Activated T-cell treated with anti-CD3 and anti-CD28 coated beads, Interleukin-2, amount 50 U/mL, for 72 hours (primary cell): Measurements from ENCODE around the gene GNPTG. TPM values are rescaled to one million over a fixed set of nuclear protein-coding genes. Genes with fewer than 3 reads are reported as not detected.

Experiments
- ATAC-seq, 2 donors: fragments of 150-1000 bp; cut with Tn5 transposase; replicated peaks in 1 of 2; 2 replicates each; pipeline ENCODE4 v1.10.0; 2021; ENCODE audit warnings: moderate library complexity in 2 of 2, mild to moderate bottlenecking in 1 of 2
- DNase-seq, 2 donors: peaks; one replicate each; pipeline ENCODE4 v3.0.0; 2021 to 2022; ENCODE audit warnings: mixed read lengths in 1 of 2
- H3K27ac Mint-ChIP-seq: one replicate; pipeline ENCODE4 v1.8.0; 2022; ENCODE audit warnings: mild to moderate bottlenecking, moderate library complexity, mixed read lengths
- H3K27me3 Mint-ChIP-seq: one replicate; pipeline ENCODE4 v1.8.0; 2022; ENCODE audit warnings: low read depth, mixed read lengths
- H3K36me3 Mint-ChIP-seq, 2 donors: one replicate each; pipeline ENCODE4 v1.8.0; 2022; ENCODE audit warnings: mixed read lengths in 2 of 2, mild to moderate bottlenecking in 1 of 2; ENCODE audit not compliant: insufficient read depth in 2 of 2
- H3K4me1 Mint-ChIP-seq: one replicate; pipeline ENCODE4 v1.8.0; 2022; ENCODE audit warnings: low read depth, mixed read lengths
- H3K4me3 Mint-ChIP-seq, 2 donors: one replicate each; pipeline ENCODE4 v1.8.0; 2022; ENCODE audit warnings: mild to moderate bottlenecking in 2 of 2, mixed read lengths in 2 of 2, moderate library complexity in 2 of 2
- H3K9me3 Mint-ChIP-seq, 2 donors: one replicate each; pipeline ENCODE4 v1.8.0; 2022; ENCODE audit warnings: mixed read lengths in 2 of 2
- total RNA-seq, 2 donors: library from RNA; stranded (reverse); gene quantifications; one replicate each; pipeline ENCODE4 v1.2.3, GENCODE V29; 2022

GNPTG gene
- total RNA-seq, 2 donors from 2014 or later: 22.1 to 23.8 TPM

DNA sequence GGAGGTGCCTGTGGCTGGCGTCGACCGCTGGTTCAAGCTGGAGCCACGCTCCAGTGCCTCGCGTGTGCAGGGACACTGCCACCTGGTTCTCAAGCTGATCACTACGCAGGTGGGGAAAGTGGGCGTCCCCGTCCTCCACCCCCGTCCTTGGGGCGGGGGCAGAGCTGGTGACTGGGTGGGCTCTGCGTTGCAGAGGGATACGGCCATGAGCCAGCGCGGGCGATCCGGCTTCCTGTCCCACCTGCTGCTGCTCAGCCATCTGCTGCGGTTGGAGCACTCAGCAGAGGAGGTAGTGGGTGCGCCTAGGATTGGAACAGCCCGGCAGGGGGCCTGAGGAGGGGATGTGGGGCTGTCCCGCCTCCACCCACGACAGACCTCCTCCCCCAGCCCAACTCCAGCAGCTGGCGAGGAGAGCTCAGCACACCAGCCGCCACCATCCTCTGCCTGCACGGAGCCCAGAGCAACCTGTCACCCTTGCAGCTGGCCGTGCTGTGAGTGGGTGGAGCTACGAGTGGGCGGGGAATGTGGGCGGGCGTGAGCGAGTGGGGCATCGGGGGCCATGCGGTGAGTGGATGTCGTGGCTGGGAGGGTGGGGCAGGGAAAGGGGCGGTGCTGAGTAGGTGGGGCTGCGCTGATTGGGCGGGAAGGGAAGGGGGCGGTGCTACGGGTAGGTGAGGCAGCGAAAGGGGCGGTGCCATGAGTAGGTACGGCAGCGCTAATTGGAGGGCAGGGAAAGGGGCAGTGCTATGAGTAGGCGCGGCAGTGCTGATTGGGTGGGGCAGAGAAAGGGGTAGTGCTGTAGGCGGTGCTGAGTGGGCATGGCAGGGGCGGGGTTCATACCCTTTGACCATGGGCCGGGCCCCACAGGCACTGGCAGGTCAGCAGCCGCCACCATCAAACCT is 9.0 kb upstream of the GNPTG start:
- Mint-ChIP-seq H3K4me1 (peaks cover 17% of the 10 kb centered on the region), H3K9me3 (no peaks in the 10 kb centered on the region), H3K36me3 (no peaks in the 10 kb centered on the region), H3K27ac (peak overlapping the region; percentile 3), H3K27me3 (no peaks in the 10 kb centered on the region), H3K4me3 (peak overlapping the region; percentile 65 to 79)
- ATAC-seq (peak; percentile 93 to 95), DNase-seq (peak; percentile 93 to 94)

- Mint-ChIP-seq H3K4me3 (peak overlapping the region; percentile 65 to 79), H3K27me3 (no peaks in the 10 kb centered on the region), H3K27ac (peak overlapping the region; percentile 3), H3K36me3 (no peaks in the 10 kb centered on the region), H3K9me3 (no peaks in the 10 kb centered on the region), H3K4me1 (peaks cover 17% of the 10 kb centered on the region)
- DNase-seq (no peak), ATAC-seq (no peak)
Observed at GRCh38 chr16:1343428-1344242, 8.1 kb upstream of the GNPTG start.

- no peak for ATAC-seq
Observed at GRCh38 chr16:1344499-1344898, 7.2 kb upstream of the GNPTG start.

GRCh38 chr16:1345087-1345486 is 6.6 kb upstream of the GNPTG start:
- peaks cover 20% of the 10 kb centered on the region for H3K4me1 Mint-ChIP-seq
- H3K27ac Mint-ChIP-seq: no peak overlapping the region
- no peak for ATAC-seq
- no peaks in the 10 kb centered on the region for H3K27me3 Mint-ChIP-seq
- H3K36me3 Mint-ChIP-seq: no peaks in the 10 kb centered on the region
- no peak for DNase-seq
- no peak overlapping the region for H3K4me3 Mint-ChIP-seq
- no peaks in the 10 kb centered on the region for H3K9me3 Mint-ChIP-seq

More at GRCh38 chr16:1344499-1344898, 7.2 kb upstream of the GNPTG start:
- DNase-seq: peak in 1 of 2 donors; percentile 0
- Mint-ChIP-seq H3K4me3 (no peak overlapping the region), H3K27ac (no peak overlapping the region), H3K9me3 (no peaks in the 10 kb centered on the region), H3K36me3 (no peaks in the 10 kb centered on the region), H3K4me1 (peaks cover 17% of the 10 kb centered on the region), H3K27me3 (no peaks in the 10 kb centered on the region)

DNA sequence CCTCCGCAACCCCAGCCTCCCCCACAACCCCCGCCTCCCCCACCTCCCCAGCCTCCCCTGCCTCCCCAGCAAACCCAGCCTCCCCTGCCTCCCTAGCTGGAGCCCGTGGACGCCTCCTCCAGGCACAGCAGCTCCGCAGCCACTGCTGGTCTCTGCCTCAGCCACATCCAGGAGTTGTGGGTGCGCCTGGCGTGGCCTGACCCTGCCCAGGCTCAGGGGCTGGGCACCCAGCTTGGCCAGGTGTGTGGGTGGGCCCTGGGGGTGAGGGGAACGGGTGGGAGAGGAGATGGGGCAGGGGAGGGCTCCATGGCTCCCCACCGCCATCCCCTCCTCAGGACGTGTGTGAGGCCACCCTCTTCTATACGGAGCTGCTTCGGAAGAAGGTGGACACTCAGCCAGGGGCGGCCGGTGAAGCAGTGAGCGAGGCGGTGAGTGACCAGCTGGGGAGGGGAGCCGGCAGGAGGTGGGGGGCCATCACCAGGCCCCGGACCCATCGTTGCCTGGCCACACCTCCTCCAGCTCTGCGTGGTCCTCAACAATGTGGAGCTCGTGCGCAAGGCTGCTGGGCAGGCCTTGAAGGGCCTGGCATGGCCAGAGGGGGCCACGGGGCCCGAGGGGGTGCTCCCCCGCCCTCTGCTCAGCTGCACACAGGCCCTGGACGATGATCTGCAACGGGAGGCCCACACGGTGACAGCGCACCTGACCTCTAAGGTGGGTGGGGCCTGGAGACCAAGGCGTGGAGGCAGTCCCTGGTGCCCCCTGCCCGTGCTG is 5.9 kb upstream of the GNPTG start:
- H3K27ac Mint-ChIP-seq: no peak overlapping the region
- H3K4me1 Mint-ChIP-seq: peaks cover 27% of the 10 kb centered on the region
- no peaks in the 10 kb centered on the region for H3K9me3 Mint-ChIP-seq
- no peak overlapping the region for H3K4me3 Mint-ChIP-seq
- no peaks in the 10 kb centered on the region for H3K27me3 Mint-ChIP-seq
- DNase-seq: peak in 1 of 2 donors; percentile 0
- H3K36me3 Mint-ChIP-seq: no peaks in the 10 kb centered on the region
- no peak for ATAC-seq

- no peak overlapping the region for H3K27ac Mint-ChIP-seq
- ATAC-seq: no peak
- no peak overlapping the region for H3K4me3 Mint-ChIP-seq
- no peaks in the 10 kb centered on the region for H3K9me3 Mint-ChIP-seq
- no peaks in the 10 kb centered on the region for H3K36me3 Mint-ChIP-seq
- peaks cover 28% of the 10 kb centered on the region for H3K4me1 Mint-ChIP-seq
- no peaks in the 10 kb centered on the region for H3K27me3 Mint-ChIP-seq
- peak in 1 of 2 donors; percentile 1 for DNase-seq
Observed at GRCh38 chr16:1346422-1347285, 5.1 kb upstream of the GNPTG start.

DNA sequence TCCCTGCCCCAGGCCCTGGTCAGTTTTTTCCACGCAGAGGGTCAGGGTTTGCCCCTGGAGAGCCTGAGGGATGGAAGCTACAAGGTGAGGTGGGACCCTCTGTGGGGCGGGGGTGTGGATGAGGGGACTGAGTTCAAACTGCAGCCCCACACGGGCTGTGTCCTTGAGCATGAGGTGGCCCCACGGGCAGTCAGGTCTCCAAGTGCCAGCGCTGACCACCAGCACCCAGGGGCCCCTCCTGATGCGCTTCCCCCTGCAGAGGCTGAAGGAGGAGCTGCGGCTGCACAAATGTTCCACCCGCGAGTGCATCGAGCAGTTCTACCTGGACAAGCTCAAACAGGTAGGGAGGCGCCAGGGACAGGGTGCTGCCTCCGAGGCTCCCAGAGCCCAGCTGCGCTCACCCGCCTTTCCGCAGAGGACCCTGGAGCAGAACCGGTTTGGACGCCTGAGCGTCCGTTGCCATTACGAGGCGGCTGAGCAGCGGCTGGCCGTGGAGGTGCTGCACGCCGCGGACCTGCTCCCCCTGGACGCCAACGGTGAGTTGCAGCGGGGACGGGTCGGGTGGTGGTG is 4.4 kb upstream of the GNPTG start:
- no peak overlapping the region for H3K27ac Mint-ChIP-seq
- no peak for ATAC-seq
- no peak overlapping the region for H3K4me3 Mint-ChIP-seq
- H3K27me3 Mint-ChIP-seq: no peaks in the 10 kb centered on the region
- peak in 1 of 2 donors; percentile 0 for DNase-seq
- no peaks in the 10 kb centered on the region for H3K36me3 Mint-ChIP-seq
- H3K4me1 Mint-ChIP-seq: peaks cover 25% of the 10 kb centered on the region
- H3K9me3 Mint-ChIP-seq: no peaks in the 10 kb centered on the region

DNA sequence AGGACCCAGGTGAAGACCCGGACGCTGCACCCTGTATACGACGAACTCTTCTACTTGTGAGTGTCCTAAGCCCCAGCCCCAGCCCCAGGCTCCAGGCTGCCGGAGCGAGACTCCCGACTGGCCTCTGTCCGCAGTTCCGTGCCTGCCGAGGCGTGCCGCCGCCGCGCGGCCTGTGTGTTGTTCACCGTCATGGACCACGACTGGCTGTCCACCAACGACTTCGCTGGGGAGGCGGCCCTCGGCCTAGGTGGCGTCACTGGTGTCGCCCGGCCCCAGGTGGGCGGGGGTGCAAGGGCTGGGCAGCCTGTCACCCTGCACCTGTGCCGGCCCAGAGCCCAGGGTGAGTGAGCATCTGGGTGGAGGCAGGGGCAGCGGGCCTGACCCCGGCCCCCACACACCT is 3.8 kb upstream of the GNPTG start:
- no peak overlapping the region for H3K4me3 Mint-ChIP-seq
- H3K4me1 Mint-ChIP-seq: peaks cover 25% of the 10 kb centered on the region
- H3K36me3 Mint-ChIP-seq: no peaks in the 10 kb centered on the region
- H3K27me3 Mint-ChIP-seq: no peaks in the 10 kb centered on the region
- H3K9me3 Mint-ChIP-seq: no peaks in the 10 kb centered on the region
- peak in 1 of 2 donors; percentile 0 for DNase-seq
- ATAC-seq: no peak
- H3K27ac Mint-ChIP-seq: no peak overlapping the region

GRCh38 chr16:1348441-1348840 is 3.3 kb upstream of the GNPTG start:
- ATAC-seq: no peak
- no peaks in the 10 kb centered on the region for H3K27me3 Mint-ChIP-seq
- peaks cover 25% of the 10 kb centered on the region for H3K4me1 Mint-ChIP-seq
- DNase-seq: no peak
- H3K36me3 Mint-ChIP-seq: no peaks in the 10 kb centered on the region
- H3K4me3 Mint-ChIP-seq: no peak overlapping the region
- H3K9me3 Mint-ChIP-seq: no peaks in the 10 kb centered on the region
- no peak overlapping the region for H3K27ac Mint-ChIP-seq

DNA sequence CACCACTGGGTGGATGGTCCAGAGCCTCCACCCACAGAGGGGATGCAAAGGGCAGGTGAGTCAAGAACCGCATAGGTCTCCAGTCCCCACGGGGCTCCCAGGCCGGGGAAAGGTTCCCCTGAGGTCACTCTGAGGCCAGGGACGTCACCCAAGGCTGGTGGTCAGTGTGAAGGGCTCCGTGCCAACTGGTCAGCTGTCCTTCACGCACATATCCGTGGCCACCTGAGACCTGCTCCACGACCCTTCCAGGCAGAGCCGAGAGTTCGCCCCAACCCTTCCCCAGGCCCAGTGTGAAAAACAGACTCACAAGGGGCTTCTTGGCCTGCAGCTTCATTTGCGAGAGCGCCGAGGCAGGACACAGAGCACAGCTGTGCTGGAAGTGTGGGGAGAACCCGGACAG is 2.8 kb upstream of the GNPTG start:
- no peak overlapping the region for H3K27ac Mint-ChIP-seq
- DNase-seq: no peak
- no peak for ATAC-seq
- H3K4me1 Mint-ChIP-seq: peaks cover 28% of the 10 kb centered on the region
- H3K27me3 Mint-ChIP-seq: no peaks in the 10 kb centered on the region
- no peak overlapping the region for H3K4me3 Mint-ChIP-seq
- H3K36me3 Mint-ChIP-seq: no peaks in the 10 kb centered on the region
- no peaks in the 10 kb centered on the region for H3K9me3 Mint-ChIP-seq

- Mint-ChIP-seq H3K27me3 (no peaks in the 10 kb centered on the region), H3K36me3 (no peaks in the 10 kb centered on the region), H3K9me3 (no peaks in the 10 kb centered on the region), H3K4me1 (peaks cover 30% of the 10 kb centered on the region), H3K4me3 (no peak overlapping the region), H3K27ac (no peak overlapping the region)
- ATAC-seq: no peak
- peak in 1 of 2 donors; percentile 0 for DNase-seq
Observed at GRCh38 chr16:1349351-1349750, 2.4 kb upstream of the GNPTG start.

GRCh38 chr16:1349951-1350350 is 1.8 kb upstream of the GNPTG start:
- no peaks in the 10 kb centered on the region for H3K27me3 Mint-ChIP-seq
- ATAC-seq: no peak
- no peak for DNase-seq

More at GRCh38 chr16:1349951-1350350, 1.8 kb upstream of the GNPTG start:
- Mint-ChIP-seq H3K36me3 (no peaks in the 10 kb centered on the region), H3K4me3 (peak overlapping the region; percentile 51 to 94), H3K27ac (no peak overlapping the region), H3K9me3 (no peaks in the 10 kb centered on the region), H3K4me1 (peaks cover 33% of the 10 kb centered on the region)
